Stimulated activated CD8-positive, alpha-beta memory T cell treated with anti-CD3 and anti-CD28 coated beads, Interleukin-2, amount 100 ng/mL, for 1 hour (primary cell): ENCODE results near the gene RGS19.
A peak's percentile ranks its signal among the peaks of the same experiment; 100 is the strongest.

ENCODE experiments used
- DNase-seq, 2 donors: peaks; one replicate each; pipeline ENCODE4 v3.0.0-alpha.2; 2020; ENCODE audit warnings: low read depth in 2 of 2

RGS19 gene

GRCh38 chr20:64077541-64077875 is 1.8 kb downstream of the RGS19 start:
- DNase-seq: no peak

- DNase-seq: no peak
Measured at GRCh38 chr20:64077094-64077493, 2.2 kb downstream of the RGS19 start.

GRCh38 chr20:64076061-64076997 is 3.0 kb downstream of the RGS19 start:
- DNase-seq: no peak

GRCh38 chr20:64075556-64075955 is 3.8 kb downstream of the RGS19 start:
- no peak for DNase-seq

GRCh38 chr20:64074963-64075362 is 4.4 kb downstream of the RGS19 start:
- no peak for DNase-seq

GRCh38 chr20:64074184-64074789 is 5.0 kb downstream of the RGS19 start:
- no peak for DNase-seq

- DNase-seq: no peak
Measured at GRCh38 chr20:64073476-64074183, 5.7 kb downstream of the RGS19 start.

- no peak for DNase-seq
Measured at GRCh38 chr20:64072498-64073063, 6.7 kb downstream of the RGS19 start.

- no peak for DNase-seq
Measured at GRCh38 chr20:64071341-64072332, 7.7 kb downstream of the RGS19 start.

- no peak for DNase-seq
Measured at GRCh38 chr20:64070244-64070993, 8.9 kb downstream of the RGS19 start.

- no peak for DNase-seq
Measured at GRCh38 chr20:64069614-64070243, 9.6 kb downstream of the RGS19 start.

GRCh38 chr20:64069209-64069613 is 10.1 kb downstream of the RGS19 start:
- no peak for DNase-seq

- no peak for DNase-seq
Measured at GRCh38 chr20:64068386-64069208, 10.7 kb downstream of the RGS19 start.

- DNase-seq: no peak
Measured at GRCh38 chr20:64067733-64068307, 11.5 kb downstream of the RGS19 start.

- no peak for DNase-seq
Measured at GRCh38 chr20:64067005-64067632, 12.2 kb downstream of the RGS19 start.

- peak in 1 of 2 donors; percentile 17 for DNase-seq
Measured at GRCh38 chr20:64065974-64066343, 13.4 kb downstream of the RGS19 start.

- no peak for DNase-seq
Measured at GRCh38 chr20:64065062-64065973, 14.0 kb downstream of the RGS19 start.
